Measurements from ENCODE around the gene NANOS2.

The NANOS2 gene

DNA sequence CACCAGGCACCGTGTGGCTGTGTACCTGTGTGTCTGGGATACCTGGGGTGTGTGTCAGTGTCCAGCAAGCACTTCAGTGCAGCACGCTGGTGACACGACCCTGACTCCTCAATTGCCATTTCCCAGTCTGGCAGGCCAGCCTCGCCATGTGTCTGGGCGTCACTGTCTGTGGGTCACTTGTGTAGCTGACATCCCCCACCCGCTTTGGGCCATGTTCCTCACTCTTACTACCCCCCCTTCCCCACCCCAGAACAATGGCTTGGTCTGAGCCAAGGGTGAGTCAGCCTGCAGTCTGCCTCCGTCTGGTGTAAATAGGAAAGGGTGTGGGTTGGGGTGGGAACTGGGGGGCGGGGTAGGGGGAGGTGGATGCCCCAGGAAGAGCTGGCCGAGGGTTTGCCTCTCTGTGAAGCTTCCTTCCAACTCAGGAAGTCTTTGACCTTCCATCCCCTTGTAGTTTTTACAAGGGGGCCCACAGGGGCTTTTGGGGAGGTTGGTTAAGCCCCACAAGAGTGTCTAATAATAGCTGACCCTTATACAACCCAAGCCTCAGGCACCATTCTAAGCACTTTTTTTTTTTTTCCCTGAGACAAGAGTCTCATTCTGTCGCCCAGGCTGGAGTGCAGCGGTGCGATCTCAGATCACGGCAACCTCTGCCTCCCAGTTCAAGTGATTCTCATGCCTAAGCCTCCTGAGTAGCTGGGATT is 41.5 kb upstream of the NANOS2 start:
- H3K4me3 ChIP-seq (ENCODE audit: low read length) = no peak overlapping the region
- DNase-seq (ENCODE audit: low read depth) = peak; percentile 27
- TF ChIP-seq, protein P1, sequence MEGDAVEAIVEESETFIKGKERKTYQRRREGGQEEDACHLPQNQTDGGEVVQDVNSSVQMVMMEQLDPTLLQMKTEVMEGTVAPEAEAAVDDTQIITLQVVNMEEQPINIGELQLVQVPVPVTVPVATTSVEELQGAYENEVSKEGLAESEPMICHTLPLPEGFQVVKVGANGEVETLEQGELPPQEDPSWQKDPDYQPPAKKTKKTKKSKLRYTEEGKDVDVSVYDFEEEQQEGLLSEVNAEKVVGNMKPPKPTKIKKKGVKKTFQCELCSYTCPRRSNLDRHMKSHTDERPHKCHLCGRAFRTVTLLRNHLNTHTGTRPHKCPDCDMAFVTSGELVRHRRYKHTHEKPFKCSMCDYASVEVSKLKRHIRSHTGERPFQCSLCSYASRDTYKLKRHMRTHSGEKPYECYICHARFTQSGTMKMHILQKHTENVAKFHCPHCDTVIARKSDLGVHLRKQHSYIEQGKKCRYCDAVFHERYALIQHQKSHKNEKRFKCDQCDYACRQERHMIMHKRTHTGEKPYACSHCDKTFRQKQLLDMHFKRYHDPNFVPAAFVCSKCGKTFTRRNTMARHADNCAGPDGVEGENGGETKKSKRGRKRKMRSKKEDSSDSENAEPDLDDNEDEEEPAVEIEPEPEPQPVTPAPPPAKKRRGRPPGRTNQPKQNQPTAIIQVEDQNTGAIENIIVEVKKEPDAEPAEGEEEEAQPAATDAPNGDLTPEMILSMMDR (conservative IDR thresholded peaks at IDR 0.05; ENCODE audit: low read depth, low read length) = no peak

DNA sequence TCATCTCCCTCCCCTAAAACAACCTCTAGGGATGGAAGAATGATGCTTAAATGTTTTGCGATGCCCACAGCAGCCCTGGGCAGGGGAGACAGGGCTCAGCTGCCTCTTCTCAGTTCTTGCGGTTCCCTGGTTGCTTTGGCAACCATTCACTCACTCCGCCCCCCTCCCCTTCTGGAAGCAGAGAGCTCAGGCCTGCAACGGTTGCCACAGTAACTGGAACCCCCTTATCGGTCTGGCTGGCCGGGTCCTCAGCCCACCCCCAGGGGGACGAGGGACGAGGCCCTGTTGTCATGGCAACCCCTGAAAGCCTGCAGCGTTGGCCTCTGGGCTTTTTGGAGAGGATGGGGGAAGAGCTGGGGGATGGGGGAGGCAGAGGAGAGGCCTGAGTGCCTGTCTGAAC is 39.6 kb upstream of the NANOS2 start:
- TF ChIP-seq, protein P1 (conservative IDR thresholded peaks at IDR 0.05; ENCODE audit: low read depth, low read length) = no peak
- no peak overlapping the region for H3K4me3 ChIP-seq (ENCODE audit: low read length)
- no peak for DNase-seq (ENCODE audit: low read depth)

DNA sequence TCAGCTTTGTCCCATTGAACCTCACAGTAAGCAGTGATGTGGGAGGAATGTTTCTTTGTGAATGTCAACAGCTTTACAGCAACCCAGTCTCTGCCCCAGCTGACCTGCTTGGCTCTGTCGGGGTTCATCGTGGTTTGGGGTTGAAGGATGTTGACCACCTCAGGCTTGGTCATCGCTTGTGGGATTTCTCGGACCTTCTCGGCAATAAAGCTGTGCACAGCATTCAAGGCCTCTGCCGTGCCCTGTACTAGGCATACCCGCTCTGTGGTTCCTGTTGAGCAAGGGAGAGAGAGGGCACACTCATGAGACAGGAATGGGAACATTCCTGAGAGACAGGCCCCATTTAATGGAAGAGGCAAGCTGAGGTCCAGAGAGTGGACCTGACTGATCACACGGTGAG is 39.1 kb upstream of the NANOS2 start:
- H3K4me3 ChIP-seq (ENCODE audit: low read length) = no peak overlapping the region
- no peak for DNase-seq (ENCODE audit: low read depth)
- TF ChIP-seq, protein P1 (conservative IDR thresholded peaks at IDR 0.05; ENCODE audit: low read depth, low read length) = no peak

DNA sequence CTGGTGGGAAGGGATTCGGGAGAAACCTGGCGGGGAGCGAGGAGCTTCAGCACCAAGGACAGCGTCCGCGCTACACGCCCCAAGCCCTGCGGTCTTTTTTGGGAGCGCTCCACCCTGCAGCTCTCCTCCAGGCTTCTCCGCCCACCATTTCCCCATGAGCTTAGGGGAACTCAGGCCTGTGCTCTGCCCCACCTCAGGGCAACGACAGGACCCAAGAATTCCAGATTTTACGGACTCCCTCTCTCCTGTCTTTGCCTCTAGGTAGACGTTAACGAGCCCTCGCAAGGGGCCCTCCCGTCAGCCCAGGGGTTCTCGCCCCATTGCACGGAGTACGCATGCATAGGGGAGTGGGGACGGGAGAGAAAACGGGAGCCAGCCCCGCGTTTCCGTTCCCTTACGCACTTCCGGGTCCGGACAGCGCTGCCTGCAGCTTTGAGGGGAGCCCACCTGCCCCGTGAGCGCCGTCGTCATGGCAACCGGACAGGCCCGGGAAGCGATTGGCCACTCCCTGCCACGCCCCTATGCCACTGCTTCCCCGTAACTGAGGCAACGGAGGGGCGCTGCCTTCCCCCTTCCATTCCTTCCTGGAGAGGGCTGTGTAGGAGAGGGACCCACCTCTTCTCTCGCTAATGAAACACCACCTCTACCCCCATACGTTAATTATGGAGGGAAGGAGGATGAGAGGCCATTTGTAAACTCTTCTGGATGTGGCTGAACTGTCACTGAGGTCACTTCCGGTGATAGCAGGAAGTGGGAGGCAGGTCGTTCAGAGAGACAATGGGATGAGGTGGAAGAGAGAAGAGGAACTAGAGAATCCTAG is 38.3 kb upstream of the NANOS2 start:
- H3K4me3 ChIP-seq (ENCODE audit: low read length) = peak overlapping the region; percentile 18
- DNase-seq (ENCODE audit: low read depth) = no peak
- TF ChIP-seq, protein P1 (conservative IDR thresholded peaks at IDR 0.05; ENCODE audit: low read depth, low read length) = no peak

DNA sequence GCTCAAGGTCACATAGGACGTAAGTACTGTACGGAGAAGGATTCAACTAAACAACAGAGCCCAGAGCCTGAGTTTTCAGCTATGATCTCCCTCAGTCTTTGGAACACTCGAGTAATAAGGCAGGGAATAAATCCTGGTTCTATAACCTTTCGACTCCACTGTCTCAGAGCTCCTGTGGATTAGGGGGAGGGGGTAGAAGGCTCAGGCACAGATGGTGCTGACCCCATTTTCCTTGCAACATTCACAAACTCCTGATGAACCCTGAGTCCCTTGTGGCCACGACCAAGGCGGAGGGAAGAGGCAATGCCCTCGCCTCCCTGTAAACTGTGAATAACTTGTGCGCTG is 37.7 kb upstream of the NANOS2 start:
- H3K4me3 ChIP-seq (ENCODE audit: low read length) = no peak overlapping the region
- no peak for DNase-seq (ENCODE audit: low read depth)
- TF ChIP-seq, protein P1 (conservative IDR thresholded peaks at IDR 0.05; ENCODE audit: low read depth, low read length) = no peak

DNA sequence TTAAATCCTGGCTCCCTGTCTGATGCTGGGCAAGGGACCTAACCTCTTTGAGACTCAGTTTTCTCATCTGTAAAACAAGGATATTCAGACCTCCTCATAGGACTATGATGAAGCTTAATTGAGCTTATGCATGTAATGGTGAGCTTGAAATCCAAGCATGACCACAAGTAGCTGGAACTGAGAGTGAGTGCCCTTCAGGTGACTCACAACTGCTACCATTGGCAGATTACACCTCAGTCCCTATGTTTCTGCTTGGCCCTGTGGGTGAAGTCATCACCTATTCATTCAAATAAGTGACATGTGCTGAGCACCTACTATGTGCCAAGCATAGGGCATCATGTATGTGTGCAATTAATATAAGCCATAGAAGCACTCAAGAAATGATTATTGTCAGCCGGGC is 33.3 kb upstream of the NANOS2 start:
- no peak for DNase-seq (ENCODE audit: low read depth)
- TF ChIP-seq, protein P1 (conservative IDR thresholded peaks at IDR 0.05; ENCODE audit: low read depth, low read length) = no peak
- no peak overlapping the region for H3K4me3 ChIP-seq (ENCODE audit: low read length)

DNA sequence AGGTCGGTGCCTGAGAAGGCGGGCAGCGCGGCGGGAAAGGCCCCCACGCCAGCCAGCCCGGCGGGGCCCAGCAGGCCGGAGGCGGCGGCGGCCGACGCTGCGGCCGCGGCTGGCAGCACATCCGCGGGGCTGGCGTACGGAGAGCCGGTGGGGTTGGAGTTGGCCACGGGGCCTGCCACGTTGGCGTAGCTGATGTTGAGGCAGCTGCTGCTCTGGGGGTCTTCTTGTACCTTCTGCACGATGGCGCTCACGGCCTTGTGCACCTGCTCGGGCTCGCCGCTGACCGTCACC is 25.9 kb upstream of the NANOS2 start:
- no peak for DNase-seq (ENCODE audit: low read depth)
- TF ChIP-seq, protein P1 (conservative IDR thresholded peaks at IDR 0.05; ENCODE audit: low read depth, low read length) = no peak
- no peak overlapping the region for H3K4me3 ChIP-seq (ENCODE audit: low read length)
